ENCODE results near the gene LARGE2. TPM values are rescaled to one million over a fixed set of nuclear protein-coding genes. Genes with fewer than 3 reads are reported as not detected.

Gene LARGE2
- total RNA-seq, 1 donor from 2014 or later, result 39.4 TPM

DNA sequence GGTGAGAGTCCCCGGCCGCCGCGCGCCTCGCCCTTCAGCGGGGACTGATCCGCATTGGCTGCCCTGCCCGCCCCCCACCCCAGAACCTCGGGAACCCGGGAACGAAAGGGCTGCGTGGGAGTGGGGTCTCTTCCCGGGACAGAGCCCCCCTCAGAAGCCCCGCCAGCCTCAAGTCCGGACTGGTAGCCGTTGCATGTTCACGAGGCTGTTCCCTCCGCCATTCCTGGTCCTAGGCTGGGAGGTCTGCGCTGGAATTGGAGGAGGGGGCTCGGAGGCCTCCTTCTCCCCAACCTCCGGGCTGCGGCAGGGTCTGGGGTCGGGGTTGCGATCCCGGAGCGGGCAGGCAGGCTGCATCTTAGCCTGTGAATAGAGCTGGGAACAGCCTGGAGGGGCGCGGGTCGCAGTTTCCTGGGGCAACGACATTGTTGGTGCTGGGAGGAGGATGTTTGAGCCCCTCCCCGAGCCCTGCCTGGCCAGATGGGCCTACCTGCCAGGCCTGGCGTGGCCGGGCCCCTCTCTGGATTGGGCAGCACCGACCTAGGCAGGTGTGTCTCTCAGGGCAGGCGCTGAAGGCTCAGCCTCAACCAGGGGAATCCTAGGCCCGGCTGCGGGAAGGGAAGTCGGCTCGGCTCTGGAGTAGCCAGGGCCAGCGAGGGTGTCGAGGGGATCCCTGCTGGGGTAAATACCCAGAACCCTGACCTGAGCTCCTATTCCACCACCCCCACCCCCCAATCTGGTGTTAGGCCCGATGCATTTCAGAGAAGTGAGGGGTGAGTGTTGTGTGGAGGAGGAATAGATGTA is 36.3 kb upstream of the LARGE2 start:
- H3K27ac Mint-ChIP-seq, result peak overlapping the region; percentile 33
- DNase-seq (ENCODE audit: low spot score, unreplicated experiment), result no peak
- TF ChIP-seq, protein P1, sequence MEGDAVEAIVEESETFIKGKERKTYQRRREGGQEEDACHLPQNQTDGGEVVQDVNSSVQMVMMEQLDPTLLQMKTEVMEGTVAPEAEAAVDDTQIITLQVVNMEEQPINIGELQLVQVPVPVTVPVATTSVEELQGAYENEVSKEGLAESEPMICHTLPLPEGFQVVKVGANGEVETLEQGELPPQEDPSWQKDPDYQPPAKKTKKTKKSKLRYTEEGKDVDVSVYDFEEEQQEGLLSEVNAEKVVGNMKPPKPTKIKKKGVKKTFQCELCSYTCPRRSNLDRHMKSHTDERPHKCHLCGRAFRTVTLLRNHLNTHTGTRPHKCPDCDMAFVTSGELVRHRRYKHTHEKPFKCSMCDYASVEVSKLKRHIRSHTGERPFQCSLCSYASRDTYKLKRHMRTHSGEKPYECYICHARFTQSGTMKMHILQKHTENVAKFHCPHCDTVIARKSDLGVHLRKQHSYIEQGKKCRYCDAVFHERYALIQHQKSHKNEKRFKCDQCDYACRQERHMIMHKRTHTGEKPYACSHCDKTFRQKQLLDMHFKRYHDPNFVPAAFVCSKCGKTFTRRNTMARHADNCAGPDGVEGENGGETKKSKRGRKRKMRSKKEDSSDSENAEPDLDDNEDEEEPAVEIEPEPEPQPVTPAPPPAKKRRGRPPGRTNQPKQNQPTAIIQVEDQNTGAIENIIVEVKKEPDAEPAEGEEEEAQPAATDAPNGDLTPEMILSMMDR (IDR thresholded peaks at IDR 0.05; ENCODE audit: unreplicated experiment), result no peak
- no peaks in the 10 kb centered on the region for H3K4me1 Mint-ChIP-seq (ENCODE audit: low read depth)
- H3K4me3 Mint-ChIP-seq (ENCODE audit: low read depth), result peak overlapping the region; percentile 66
- peaks cover 8% of the 10 kb centered on the region for H3K27me3 Mint-ChIP-seq
- H3K9me3 Mint-ChIP-seq (ENCODE audit: low read depth), result no peaks in the 10 kb centered on the region
- peaks cover 3% of the 10 kb centered on the region for H3K36me3 Mint-ChIP-seq (ENCODE audit: insufficient read depth)

DNA sequence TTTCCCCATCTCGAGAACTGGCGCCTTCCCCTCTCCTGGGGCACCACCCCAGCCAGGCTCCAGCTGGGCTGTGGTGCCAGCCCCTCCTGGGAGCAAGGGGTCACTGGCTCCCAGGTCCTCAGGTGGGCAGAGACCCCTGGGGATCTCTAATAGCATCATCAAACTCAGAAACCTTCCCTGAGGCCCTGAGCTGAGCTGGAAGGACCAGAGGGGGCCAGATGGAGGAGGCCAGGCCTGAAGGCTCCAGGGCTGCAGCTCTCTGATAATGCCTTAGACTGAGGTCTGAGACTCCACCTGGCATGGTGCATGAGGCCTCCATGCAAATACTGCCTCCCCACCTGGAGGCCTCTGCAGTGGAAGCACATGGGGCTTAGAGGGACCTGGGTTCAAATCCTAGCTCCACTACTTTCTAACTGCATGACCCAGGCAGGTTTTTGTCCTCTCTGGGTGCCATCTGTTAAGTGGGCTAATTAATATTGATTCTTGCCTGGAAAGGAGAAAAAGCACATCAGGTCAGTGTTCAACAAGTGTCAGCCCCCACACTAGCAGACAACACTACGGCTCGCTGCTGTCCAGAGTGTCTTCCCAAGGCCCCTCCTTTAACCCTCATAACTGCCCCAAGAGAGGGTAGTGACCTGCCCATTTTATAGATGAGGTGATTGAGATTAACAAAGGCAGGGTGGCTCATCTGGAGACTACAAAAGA is 35.5 kb upstream of the LARGE2 start:
- peaks cover 8% of the 10 kb centered on the region for H3K27me3 Mint-ChIP-seq
- H3K4me3 Mint-ChIP-seq (ENCODE audit: low read depth), result peak overlapping the region; percentile 66
- H3K36me3 Mint-ChIP-seq (ENCODE audit: insufficient read depth), result peaks cover 3% of the 10 kb centered on the region
- DNase-seq (ENCODE audit: low spot score, unreplicated experiment), result no peak
- no peak overlapping the region for H3K27ac Mint-ChIP-seq
- H3K9me3 Mint-ChIP-seq (ENCODE audit: low read depth), result no peaks in the 10 kb centered on the region
- no peaks in the 10 kb centered on the region for H3K4me1 Mint-ChIP-seq (ENCODE audit: low read depth)
- TF ChIP-seq, protein P1 (IDR thresholded peaks at IDR 0.05; ENCODE audit: unreplicated experiment), result no peak

DNA sequence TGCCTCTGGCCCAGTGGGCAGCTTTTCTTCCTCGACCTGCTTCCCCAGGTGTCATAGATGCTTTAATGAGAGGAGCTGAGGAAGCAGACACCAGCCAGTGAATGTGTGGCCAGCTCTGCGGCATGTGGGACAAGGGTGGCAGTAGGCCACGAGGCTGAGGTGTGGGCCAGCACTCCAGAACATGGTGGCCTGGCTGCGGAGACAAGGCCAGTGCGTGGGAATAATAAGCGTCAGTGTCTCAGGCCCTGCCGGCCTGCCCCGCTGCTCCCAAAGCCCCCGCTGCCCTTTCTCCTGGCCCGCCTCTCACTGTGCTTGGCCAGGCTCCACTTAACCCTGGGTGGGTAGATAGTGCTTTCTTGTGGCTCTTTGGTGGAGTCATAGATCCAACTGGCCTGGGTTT is 34.9 kb upstream of the LARGE2 start:
- Mint-ChIP-seq H3K4me1 (ENCODE audit: low read depth) (peaks cover 5% of the 10 kb centered on the region), H3K27me3 (peaks cover 8% of the 10 kb centered on the region), H3K36me3 (ENCODE audit: insufficient read depth) (no peaks in the 10 kb centered on the region), H3K4me3 (ENCODE audit: low read depth) (peak overlapping the region; percentile 38), H3K27ac (no peak overlapping the region), H3K9me3 (ENCODE audit: low read depth) (no peaks in the 10 kb centered on the region)
- no peak for DNase-seq (ENCODE audit: low spot score, unreplicated experiment)
- TF ChIP-seq, protein P1 (IDR thresholded peaks at IDR 0.05; ENCODE audit: unreplicated experiment), result no peak

DNA sequence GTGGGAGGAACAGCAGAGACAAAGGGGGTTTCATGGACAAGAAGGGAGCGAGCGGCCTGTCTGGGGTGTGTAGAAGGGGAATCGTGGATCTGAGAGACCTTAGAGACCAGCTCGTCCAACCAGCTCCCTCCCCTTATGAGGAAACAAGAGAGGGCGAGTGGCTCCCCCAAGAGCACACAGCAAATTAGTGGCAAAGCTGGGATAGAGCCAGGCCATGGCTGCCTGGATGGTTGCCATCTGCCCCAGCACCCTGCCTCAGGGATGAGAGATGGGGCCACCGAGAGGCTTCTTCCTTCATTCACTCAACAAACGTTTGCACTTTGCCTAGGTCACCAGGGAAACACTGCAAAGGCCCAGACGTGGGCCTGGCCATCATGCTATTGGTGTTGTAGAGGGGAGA is 32.9 kb upstream of the LARGE2 start:
- Mint-ChIP-seq H3K27ac (no peak overlapping the region), H3K9me3 (ENCODE audit: low read depth) (no peaks in the 10 kb centered on the region), H3K4me3 (ENCODE audit: low read depth) (no peak overlapping the region), H3K4me1 (ENCODE audit: low read depth) (peaks cover 18% of the 10 kb centered on the region), H3K36me3 (ENCODE audit: insufficient read depth) (no peaks in the 10 kb centered on the region), H3K27me3 (peaks cover 8% of the 10 kb centered on the region)
- no peak for DNase-seq (ENCODE audit: low spot score, unreplicated experiment)
- TF ChIP-seq, protein P1 (IDR thresholded peaks at IDR 0.05; ENCODE audit: unreplicated experiment), result no peak

DNA sequence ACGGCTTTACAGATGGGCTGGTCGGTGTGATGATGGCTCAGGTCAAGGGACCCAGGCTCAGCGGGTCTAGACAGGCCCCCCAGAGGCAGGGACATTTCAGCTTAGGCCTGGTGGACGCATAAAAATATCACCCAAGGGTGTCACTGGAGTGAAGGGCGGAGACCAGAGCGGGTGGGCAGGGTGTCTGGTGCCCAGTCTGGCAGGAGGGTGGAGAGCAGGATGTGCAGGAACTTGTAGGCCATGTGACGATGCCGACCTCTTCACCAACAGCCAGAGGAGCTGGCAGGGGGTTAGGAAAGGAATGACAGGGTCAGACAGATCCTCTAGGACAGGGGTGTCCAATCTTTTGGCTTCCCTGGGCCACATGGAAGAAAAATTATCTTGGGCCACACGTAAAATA is 32.5 kb upstream of the LARGE2 start:
- peaks cover 20% of the 10 kb centered on the region for H3K4me1 Mint-ChIP-seq (ENCODE audit: low read depth)
- TF ChIP-seq, protein P1 (IDR thresholded peaks at IDR 0.05; ENCODE audit: unreplicated experiment), result no peak
- no peaks in the 10 kb centered on the region for H3K9me3 Mint-ChIP-seq (ENCODE audit: low read depth)
- H3K27me3 Mint-ChIP-seq, result peaks cover 8% of the 10 kb centered on the region
- H3K36me3 Mint-ChIP-seq (ENCODE audit: insufficient read depth), result no peaks in the 10 kb centered on the region
- H3K4me3 Mint-ChIP-seq (ENCODE audit: low read depth), result no peak overlapping the region
- DNase-seq (ENCODE audit: low spot score, unreplicated experiment), result no peak
- H3K27ac Mint-ChIP-seq, result no peak overlapping the region

Measured in progenitor cell of endocrine pancreas (in vitro differentiated cells).